Prostate gland (tissue), 2 donors: ENCODE results near the gene LMNA.

Experiments
- CTCF ChIP-seq, 4 experiments: fragments of 200-600 bp in 2 of 4; fragments of 450-650 bp in 2 of 4; sonication (generic) in 2 of 4; IDR thresholded peaks; 1 replicate in 3 of 4; 2 replicates in 1 of 4; pipeline ENCODE4 v1.5.1; 2016 to 2019; ENCODE audit warnings: antibody characterized with exemption in 4 of 4, mild to moderate bottlenecking in 2 of 4, moderate library complexity in 2 of 4
- POLR2A ChIP-seq: fragments of 450-650 bp; IDR thresholded peaks from one replicate; pipeline ENCODE4 v1.6.1; 2016; ENCODE audit warnings: antibody characterized with exemption, mild to moderate bottlenecking
- POLR2AphosphoS5 ChIP-seq: sonication (generic); formaldehyde crosslinking; IDR thresholded peaks from one replicate; pipeline ENCODE4 v1.6.1; 2017; ENCODE audit warnings: antibody characterized with exemption

- TF ChIP-seq CTCF (IDR thresholded peaks at IDR 0.05): no peak
- TF ChIP-seq POLR2A: no peak
- TF ChIP-seq POLR2AphosphoS5: no peak
These were observed 14.1 kb upstream of the LMNA start for GRCh38 chr1:156100205-156100995.
